ENCODE results near the gene TBC1D13. TPM values are rescaled to one million over a fixed set of nuclear protein-coding genes. Genes with fewer than 3 reads are reported as not detected.

Gene TBC1D13
- total and polyA plus RNA-seq, 9 of the 15 experiments (the other 6 are each of a cell fraction or from before 2014, with no cell fraction given) = 2.3 to 28.7 (median 11.4) TPM

DNA sequence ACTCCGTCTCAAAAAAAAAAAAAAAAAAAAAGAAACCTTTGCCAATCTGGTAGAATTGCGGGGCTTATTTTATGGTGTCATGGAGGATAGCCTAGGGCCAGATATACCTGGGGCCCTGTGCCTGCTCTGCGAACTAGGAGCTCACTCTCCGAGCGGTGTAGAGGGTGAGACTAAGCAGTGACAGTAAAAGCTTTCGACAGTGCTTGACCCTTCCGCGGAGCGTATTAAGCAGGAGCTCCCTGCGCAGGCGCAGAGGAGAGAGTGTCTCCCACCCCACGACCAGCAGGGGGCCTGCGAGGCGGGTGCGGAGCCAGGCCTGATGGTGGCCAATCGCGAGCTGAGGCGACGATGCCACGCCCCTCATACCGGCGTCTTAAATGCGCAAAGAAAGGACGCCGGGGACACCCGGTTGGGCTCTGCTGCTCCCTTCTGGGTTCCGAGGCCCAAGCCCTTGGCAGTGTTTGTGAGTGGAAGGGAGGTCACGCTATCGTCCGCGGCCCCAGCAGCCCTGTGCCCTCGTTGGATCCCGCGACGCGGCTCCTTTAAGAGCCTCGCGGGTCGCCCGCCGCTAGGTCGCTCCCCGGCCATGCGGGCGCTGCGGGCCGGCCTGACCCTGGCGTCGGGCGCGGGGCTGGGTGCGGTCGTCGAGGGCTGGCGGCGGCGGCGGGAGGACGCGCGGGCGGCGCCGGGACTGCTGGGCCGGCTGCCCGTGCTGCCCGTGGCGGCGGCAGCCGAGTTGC lies 31.2 kb downstream of the TBC1D13 start, which contains the start of gene ENDOG (continued):
- TF ChIP-seq RAD21 (CRISPR knock-in tag; conservative IDR thresholded peaks at IDR 0.05 in 1 of 2, IDR thresholded peaks at IDR 0.05 in 1 of 2) (peak; percentile 38 to 47), KAT7 (CRISPR knock-in tag; IDR thresholded peaks at IDR 0.05; ENCODE audit: borderline replicate concordance) (peak; percentile 63; the same call in 1 of the 2 replicates), POLR2AphosphoS5 (IDR thresholded peaks at IDR 0.05; ENCODE audit: control insufficient read depth, insufficient read depth, low read depth, low read length) (peak; percentile 93), ZNF76 (CRISPR knock-in tag; IDR thresholded peaks at IDR 0.05; ENCODE audit: borderline replicate concordance) (no peak), CREB1 (IDR thresholded peaks at IDR 0.05) (peak; percentile 62; the same call in 1 of the 2 replicates), CREB1 (CRISPR knock-in tag; IDR thresholded peaks at IDR 0.05) (peak; percentile 73), TAF7 (tag; IDR thresholded peaks at IDR 0.05) (peak; percentile 42; the same call in 1 of the 2 replicates), SIN3A (IDR thresholded peaks at IDR 0.05; ENCODE audit: borderline replicate concordance in 2 of 2, control insufficient read depth in 1 of 2, low read depth in 2 of 2, low read length in 2 of 2) (peak; percentile 61 to 84; a peak in 1 of 4 replicates), SETDB1 (IDR thresholded peaks at IDR 0.05; ENCODE audit: low read length) (peak; percentile 90), MEIS2 (IDR thresholded peaks at IDR 0.05; ENCODE audit: partially characterized antibody) (peak; percentile 92), FOXM1 (IDR thresholded peaks at IDR 0.05; ENCODE audit: low read depth) (peak; percentile 64), FOXM1 (CRISPR knock-in tag; IDR thresholded peaks at IDR 0.05; ENCODE audit: low read depth) (no peak), NFYB (IDR thresholded peaks at IDR 0.05; ENCODE audit: extremely low read depth, insufficient read length) (peak; percentile 31), XRCC5 (IDR thresholded peaks at IDR 0.05; ENCODE audit: low read depth, low read length) (peak; percentile 66; the same call in 1 of the 2 replicates)
- TF ChIP-seq, protein P1, sequence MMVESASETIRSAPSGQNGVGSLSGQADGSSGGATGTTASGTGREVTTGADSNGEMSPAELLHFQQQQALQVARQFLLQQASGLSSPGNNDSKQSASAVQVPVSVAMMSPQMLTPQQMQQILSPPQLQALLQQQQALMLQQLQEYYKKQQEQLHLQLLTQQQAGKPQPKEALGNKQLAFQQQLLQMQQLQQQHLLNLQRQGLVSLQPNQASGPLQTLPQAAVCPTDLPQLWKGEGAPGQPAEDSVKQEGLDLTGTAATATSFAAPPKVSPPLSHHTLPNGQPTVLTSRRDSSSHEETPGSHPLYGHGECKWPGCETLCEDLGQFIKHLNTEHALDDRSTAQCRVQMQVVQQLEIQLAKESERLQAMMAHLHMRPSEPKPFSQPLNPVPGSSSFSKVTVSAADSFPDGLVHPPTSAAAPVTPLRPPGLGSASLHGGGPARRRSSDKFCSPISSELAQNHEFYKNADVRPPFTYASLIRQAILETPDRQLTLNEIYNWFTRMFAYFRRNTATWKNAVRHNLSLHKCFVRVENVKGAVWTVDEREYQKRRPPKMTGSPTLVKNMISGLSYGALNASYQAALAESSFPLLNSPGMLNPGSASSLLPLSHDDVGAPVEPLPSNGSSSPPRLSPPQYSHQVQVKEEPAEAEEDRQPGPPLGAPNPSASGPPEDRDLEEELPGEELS (CRISPR knock-in tag; IDR thresholded peaks at IDR 0.05; ENCODE audit: borderline replicate concordance) = 0 out of 2 replicates have a peak, but pooled peaks have one; percentile 58
- TF ChIP-seq, protein P2, sequence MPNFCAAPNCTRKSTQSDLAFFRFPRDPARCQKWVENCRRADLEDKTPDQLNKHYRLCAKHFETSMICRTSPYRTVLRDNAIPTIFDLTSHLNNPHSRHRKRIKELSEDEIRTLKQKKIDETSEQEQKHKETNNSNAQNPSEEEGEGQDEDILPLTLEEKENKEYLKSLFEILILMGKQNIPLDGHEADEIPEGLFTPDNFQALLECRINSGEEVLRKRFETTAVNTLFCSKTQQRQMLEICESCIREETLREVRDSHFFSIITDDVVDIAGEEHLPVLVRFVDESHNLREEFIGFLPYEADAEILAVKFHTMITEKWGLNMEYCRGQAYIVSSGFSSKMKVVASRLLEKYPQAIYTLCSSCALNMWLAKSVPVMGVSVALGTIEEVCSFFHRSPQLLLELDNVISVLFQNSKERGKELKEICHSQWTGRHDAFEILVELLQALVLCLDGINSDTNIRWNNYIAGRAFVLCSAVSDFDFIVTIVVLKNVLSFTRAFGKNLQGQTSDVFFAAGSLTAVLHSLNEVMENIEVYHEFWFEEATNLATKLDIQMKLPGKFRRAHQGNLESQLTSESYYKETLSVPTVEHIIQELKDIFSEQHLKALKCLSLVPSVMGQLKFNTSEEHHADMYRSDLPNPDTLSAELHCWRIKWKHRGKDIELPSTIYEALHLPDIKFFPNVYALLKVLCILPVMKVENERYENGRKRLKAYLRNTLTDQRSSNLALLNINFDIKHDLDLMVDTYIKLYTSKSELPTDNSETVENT (CRISPR knock-in tag; IDR thresholded peaks at IDR 0.05) = peak; percentile 80; the same call in 1 of the 2 replicates
- TF ChIP-seq, protein P3, sequence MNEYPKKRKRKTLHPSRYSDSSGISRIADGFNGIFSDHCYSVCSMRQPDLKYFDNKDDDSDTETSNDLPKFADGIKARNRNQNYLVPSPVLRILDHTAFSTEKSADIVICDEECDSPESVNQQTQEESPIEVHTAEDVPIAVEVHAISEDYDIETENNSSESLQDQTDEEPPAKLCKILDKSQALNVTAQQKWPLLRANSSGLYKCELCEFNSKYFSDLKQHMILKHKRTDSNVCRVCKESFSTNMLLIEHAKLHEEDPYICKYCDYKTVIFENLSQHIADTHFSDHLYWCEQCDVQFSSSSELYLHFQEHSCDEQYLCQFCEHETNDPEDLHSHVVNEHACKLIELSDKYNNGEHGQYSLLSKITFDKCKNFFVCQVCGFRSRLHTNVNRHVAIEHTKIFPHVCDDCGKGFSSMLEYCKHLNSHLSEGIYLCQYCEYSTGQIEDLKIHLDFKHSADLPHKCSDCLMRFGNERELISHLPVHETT (CRISPR knock-in tag; conservative IDR thresholded peaks at IDR 0.05 in 1 of 2, IDR thresholded peaks at IDR 0.05 in 1 of 2) = peak in 1 of 2 experiments; percentile 47; a peak in 1 of 4 replicates
- TF ChIP-seq, protein P4, sequence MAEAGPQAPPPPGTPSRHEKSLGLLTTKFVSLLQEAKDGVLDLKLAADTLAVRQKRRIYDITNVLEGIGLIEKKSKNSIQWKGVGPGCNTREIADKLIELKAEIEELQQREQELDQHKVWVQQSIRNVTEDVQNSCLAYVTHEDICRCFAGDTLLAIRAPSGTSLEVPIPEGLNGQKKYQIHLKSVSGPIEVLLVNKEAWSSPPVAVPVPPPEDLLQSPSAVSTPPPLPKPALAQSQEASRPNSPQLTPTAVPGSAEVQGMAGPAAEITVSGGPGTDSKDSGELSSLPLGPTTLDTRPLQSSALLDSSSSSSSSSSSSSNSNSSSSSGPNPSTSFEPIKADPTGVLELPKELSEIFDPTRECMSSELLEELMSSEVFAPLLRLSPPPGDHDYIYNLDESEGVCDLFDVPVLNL (CRISPR knock-in tag; IDR thresholded peaks at IDR 0.05; ENCODE audit: low read depth) = 0 out of 2 replicates have a peak, but pooled peaks have one; percentile 49
